ENCODE data around the gene TRAF3.

TRAF3 gene

GRCh38 chr14:102903889-102904512 is 126.8 kb downstream of the TRAF3 start:
- no peak for DNase-seq
- TF ChIP-seq POLR2A (IDR thresholded peaks at IDR 0.05; ENCODE audit: low read length) (no peak), GATA1 (IDR thresholded peaks at IDR 0.05; ENCODE audit: low read depth, low read length) (no peak)

GRCh38 chr14:102905116-102906108 is 128.2 kb downstream of the TRAF3 start:
- TF ChIP-seq POLR2A (IDR thresholded peaks at IDR 0.05; ENCODE audit: low read length) (no peak), GATA1 (IDR thresholded peaks at IDR 0.05; ENCODE audit: low read depth, low read length) (no peak)
- no peak for DNase-seq

- TF ChIP-seq POLR2A (IDR thresholded peaks at IDR 0.05; ENCODE audit: low read length): no peak
- no peak for TF ChIP-seq GATA1 (IDR thresholded peaks at IDR 0.05; ENCODE audit: low read depth, low read length)
- DNase-seq: no peak
Measured at GRCh38 chr14:102906616-102907302, 129.5 kb downstream of the TRAF3 start.

- DNase-seq: no peak
- TF ChIP-seq GATA1 (IDR thresholded peaks at IDR 0.05; ENCODE audit: low read depth, low read length) (no peak), POLR2A (IDR thresholded peaks at IDR 0.05; ENCODE audit: low read length) (no peak)
Measured at GRCh38 chr14:102907303-102907844, 130.1 kb downstream of the TRAF3 start.

- DNase-seq: no peak
- TF ChIP-seq POLR2A (IDR thresholded peaks at IDR 0.05; ENCODE audit: low read length) (no peak), GATA1 (IDR thresholded peaks at IDR 0.05; ENCODE audit: low read depth, low read length) (no peak)
Measured at GRCh38 chr14:102907980-102908730, 130.9 kb downstream of the TRAF3 start.

GRCh38 chr14:102908766-102909455 is 131.7 kb downstream of the TRAF3 start:
- DNase-seq: no peak

GRCh38 chr14:102909462-102909861 is 132.2 kb downstream of the TRAF3 start:
- TF ChIP-seq POLR2A (IDR thresholded peaks at IDR 0.05; ENCODE audit: low read length) (no peak), GATA1 (IDR thresholded peaks at IDR 0.05; ENCODE audit: low read depth, low read length) (no peak)
- DNase-seq: no peak

More at GRCh38 chr14:102908766-102909455, 131.7 kb downstream of the TRAF3 start:
- TF ChIP-seq POLR2A (IDR thresholded peaks at IDR 0.05; ENCODE audit: low read length): no peak
- no peak for TF ChIP-seq GATA1 (IDR thresholded peaks at IDR 0.05; ENCODE audit: low read depth, low read length)

- DNase-seq: no peak
- no peak for TF ChIP-seq GATA1 (IDR thresholded peaks at IDR 0.05; ENCODE audit: low read depth, low read length)
- TF ChIP-seq POLR2A (IDR thresholded peaks at IDR 0.05; ENCODE audit: low read length): no peak
Measured at GRCh38 chr14:102909911-102910310, 132.7 kb downstream of the TRAF3 start.

- DNase-seq: no peak
- TF ChIP-seq POLR2A (IDR thresholded peaks at IDR 0.05; ENCODE audit: low read length) (no peak), GATA1 (IDR thresholded peaks at IDR 0.05; ENCODE audit: low read depth, low read length) (no peak)
Measured at GRCh38 chr14:102910442-102910841, 133.2 kb downstream of the TRAF3 start.

- TF ChIP-seq POLR2A (IDR thresholded peaks at IDR 0.05; ENCODE audit: low read length): no peak
- TF ChIP-seq GATA1 (IDR thresholded peaks at IDR 0.05; ENCODE audit: low read depth, low read length): no peak
- DNase-seq: no peak
Measured at GRCh38 chr14:102911541-102911951, 134.3 kb downstream of the TRAF3 start.

- DNase-seq: no peak
Measured at GRCh38 chr14:102911991-102912761, 134.9 kb downstream of the TRAF3 start.

More at GRCh38 chr14:102911991-102912761, 134.9 kb downstream of the TRAF3 start:
- TF ChIP-seq POLR2A (IDR thresholded peaks at IDR 0.05; ENCODE audit: low read length): no peak
